ENCODE measurements around the gene PSME3IP1.

GRCh38 chr16:57209780-57210179 is 23.9 kb upstream of the PSME3IP1 start:
- TF ChIP-seq CTCF (tag by site-specific recombination; IDR thresholded peaks at IDR 0.05) = no peak
- TF ChIP-seq ZNF350 (tag by site-specific recombination; IDR thresholded peaks at IDR 0.05) = no peak
- no peak for TF ChIP-seq ZNF585B (tag by site-specific recombination; IDR thresholded peaks at IDR 0.05)
- no peak for TF ChIP-seq ZBTB26 (tag by site-specific recombination; optimal IDR thresholded peaks at IDR 0.05)
- TF ChIP-seq ZNF48 (tag by site-specific recombination; IDR thresholded peaks at IDR 0.05) = no peak
- no peak for TF ChIP-seq ZNF530 (tag by site-specific recombination; IDR thresholded peaks at IDR 0.05; ENCODE audit: low read depth)
- no peak for TF ChIP-seq ZSCAN30 (tag by site-specific recombination; IDR thresholded peaks at IDR 0.05)

All from HEK293 (cell line).